SK-N-MC (cell line): ENCODE data around the gene P2RX4.
"Not testable (repeated sequence)": the region's sequence is repeated elsewhere in the genome, so short reads cannot be mapped to it uniquely, and the experiment has no call there.

Source experiments
- DNase-seq: peaks from one replicate; pipeline ENCODE4 v3.0.0-alpha.2; 2011; ENCODE audit warnings: low read depth, low spot score
- H3K27ac ChIP-seq: fragments of 200-600 bp; sonication (generic); 2 replicates; pipeline ENCODE4 v1.5.1; 2016; ENCODE audit warnings: mixed run types
- H3K36me3 ChIP-seq: fragments of 200-600 bp; sonication (generic); 2 replicates; pipeline ENCODE4 v1.6.1; 2017; ENCODE audit warnings: antibody characterized with exemption, low read length, mixed read lengths; ENCODE audit not compliant: insufficient read depth
- H3K4me3 ChIP-seq: fragments of 200-600 bp; sonication (generic); 2 replicates; pipeline ENCODE4 v1.5.1; 2016
- H3K9ac ChIP-seq: fragments of 200-600 bp; sonication (generic); 2 replicates; pipeline ENCODE4 v1.8.0; 2017; ENCODE audit warnings: mixed run types, mixed read lengths; ENCODE audit not compliant: insufficient read length
- H3K9me3 ChIP-seq: fragments of 200-600 bp; sonication (generic); 2 replicates; pipeline ENCODE4 v1.6.1; 2017; ENCODE audit warnings: low read depth, mild to moderate bottlenecking, antibody characterized with exemption, low read length, moderate library complexity, mixed read lengths
- EZH2 ChIP-seq: fragments of 200-600 bp; sonication (generic); IDR thresholded peaks from one replicate; pipeline ENCODE4 v1.6.1; 2017; ENCODE audit warnings: antibody characterized with exemption
- FOXP2 ChIP-seq: optimal IDR thresholded peaks from 2 replicates; pipeline ENCODE3; 2011; ENCODE audit warnings: mild to moderate bottlenecking, moderate library complexity; ENCODE audit not compliant: insufficient read depth; ENCODE audit errors: extremely low read length, control extremely low read depth
- POLR2AphosphoS5 ChIP-seq: IDR thresholded peaks from 2 replicates; pipeline ENCODE4 v1.6.1; 2012; ENCODE audit warnings: mild to moderate bottlenecking, low read depth, low read length, borderline replicate concordance

P2RX4 gene

DNA sequence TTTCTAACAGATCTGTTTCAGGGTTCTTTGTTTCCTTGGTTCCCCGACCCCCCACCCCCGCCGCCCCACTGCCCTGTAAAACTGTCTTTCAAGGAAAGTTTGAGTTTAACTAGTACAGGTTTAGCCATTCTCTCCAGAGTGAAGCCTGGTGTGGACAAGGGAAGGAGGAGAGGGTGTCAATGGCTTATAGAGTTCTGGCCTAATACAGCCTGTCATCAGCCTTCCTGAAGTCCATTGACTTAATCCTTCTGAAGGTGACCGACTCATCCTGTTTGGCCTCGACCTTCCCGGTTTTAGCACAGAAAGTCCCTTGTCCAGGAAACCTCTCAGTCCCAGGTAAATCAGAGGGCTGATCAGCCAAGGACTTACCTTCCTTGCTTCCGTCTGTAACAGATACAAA lies 11.0 kb upstream of the P2RX4 start:
- DNase-seq: no peak
- Histone ChIP-seq H3K4me3 (no peak overlapping the region), H3K36me3 (no peaks in the 10 kb centered on the region), H3K9ac (no peak overlapping the region), H3K27ac (no peak overlapping the region), H3K9me3 (no peaks in the 10 kb centered on the region)
- TF ChIP-seq FOXP2 (no peak), EZH2 (no peak), POLR2AphosphoS5 (no peak)

DNA sequence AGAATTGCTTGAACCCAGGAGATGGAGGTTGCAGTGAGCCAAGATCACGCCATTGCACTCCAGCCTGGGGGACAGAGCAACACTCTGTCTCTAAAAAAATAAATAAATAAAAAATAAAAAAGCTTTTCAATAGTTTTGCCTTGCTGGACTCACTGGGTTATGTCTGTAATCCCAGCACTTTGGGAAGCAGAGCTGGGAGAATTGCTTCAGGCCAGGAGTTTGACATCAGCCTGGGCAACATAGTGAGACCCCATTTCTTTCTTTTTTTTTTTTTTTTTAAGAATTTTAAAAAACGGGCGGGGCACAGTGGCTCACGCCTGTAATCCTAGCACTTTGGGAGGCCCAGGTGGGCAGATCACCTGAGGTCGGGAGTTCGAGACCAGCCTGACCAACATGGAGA lies 8.8 kb upstream of the P2RX4 start:
- H3K4me3 ChIP-seq, H3K27ac ChIP-seq: not testable (repeated sequence)

GRCh38 chr12:121202407-121203355 lies 7.2 kb upstream of the P2RX4 start:
- Histone ChIP-seq H3K36me3 (no peaks in the 10 kb centered on the region), H3K9me3 (no peaks in the 10 kb centered on the region), H3K4me3 (peak overlapping the region; percentile 31), H3K9ac (no peak overlapping the region), H3K27ac (no peak overlapping the region; the same call in 1 of the 2 replicates)
- no peak for TF ChIP-seq FOXP2
- no peak for TF ChIP-seq EZH2
- TF ChIP-seq POLR2AphosphoS5: no peak
- DNase-seq: no peak

More for the DNA sequence above, 8.8 kb upstream of the P2RX4 start:
- H3K36me3 ChIP-seq, H3K9ac ChIP-seq, DNase-seq, H3K9me3 ChIP-seq: not testable (repeated sequence)

GRCh38 chr12:121203482-121203881 lies 6.4 kb upstream of the P2RX4 start:
- H3K4me3 ChIP-seq: no peak overlapping the region
- TF ChIP-seq EZH2: no peak
- no peak for TF ChIP-seq POLR2AphosphoS5
- no peak for TF ChIP-seq FOXP2
- H3K9ac ChIP-seq: no peak overlapping the region
- no peaks in the 10 kb centered on the region for H3K9me3 ChIP-seq
- H3K27ac ChIP-seq: no peak overlapping the region
- DNase-seq: no peak
- H3K36me3 ChIP-seq: no peaks in the 10 kb centered on the region

DNA sequence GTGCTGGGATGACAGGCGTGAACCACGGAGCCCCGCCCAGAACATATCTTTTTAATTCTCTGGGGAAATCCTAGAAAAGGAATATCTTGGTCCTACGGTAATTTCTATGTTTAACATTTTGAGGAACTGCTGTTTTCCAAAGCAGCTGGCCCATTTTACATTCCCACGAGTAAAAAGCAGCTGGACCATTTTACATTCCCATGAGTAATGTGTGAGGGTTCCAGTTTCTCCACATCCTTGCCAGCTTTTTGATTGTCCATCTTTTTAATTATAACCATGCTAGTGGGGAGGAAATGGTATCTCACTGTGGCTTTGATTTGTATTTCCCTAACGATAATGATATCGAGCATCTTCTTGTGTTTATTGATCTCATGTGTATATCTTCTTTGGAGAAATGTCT lies 4.4 kb upstream of the P2RX4 start:
- no peak for DNase-seq
- Histone ChIP-seq H3K27ac (no peak overlapping the region), H3K4me3 (no peak overlapping the region), H3K36me3 (no peaks in the 10 kb centered on the region), H3K9me3 (no peaks in the 10 kb centered on the region), H3K9ac (no peak overlapping the region)
- TF ChIP-seq EZH2 (no peak), FOXP2 (no peak), POLR2AphosphoS5 (no peak)

- H3K4me3 ChIP-seq, H3K9ac ChIP-seq, DNase-seq, H3K9me3 ChIP-seq, H3K27ac ChIP-seq, H3K36me3 ChIP-seq: not testable (repeated sequence)
These were observed 1.4 kb upstream of the P2RX4 start for GRCh38 chr12:121208571-121208970.

- no peak for DNase-seq
These were observed 708 bp upstream of the P2RX4 start for GRCh38 chr12:121209221-121209620.

DNA sequence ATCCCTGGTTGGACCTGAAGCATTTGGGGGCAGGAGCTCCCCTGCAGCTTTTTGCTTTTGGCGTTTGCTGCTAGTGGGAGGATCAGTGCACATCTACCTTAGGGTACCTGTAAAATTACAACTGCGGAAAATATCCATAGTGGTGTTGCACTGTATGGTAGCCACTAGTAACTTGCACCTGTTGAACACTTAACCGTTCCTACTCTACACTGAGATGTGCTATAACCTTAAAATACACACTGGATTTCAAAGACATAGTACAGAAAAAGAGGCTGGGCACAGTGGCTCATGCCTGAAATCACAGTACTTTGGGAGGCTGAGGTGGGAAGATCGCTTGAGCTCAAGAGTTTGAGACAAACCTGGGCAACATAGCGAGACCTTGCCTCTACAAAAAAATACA lies 2.9 kb downstream of the P2RX4 start:
- Histone ChIP-seq H3K4me3 (no peak overlapping the region), H3K36me3 (no peaks in the 10 kb centered on the region), H3K27ac (no peak overlapping the region), H3K9me3 (no peaks in the 10 kb centered on the region), H3K9ac (no peak overlapping the region)
- TF ChIP-seq POLR2AphosphoS5: no peak
- no peak for TF ChIP-seq FOXP2
- no peak for TF ChIP-seq EZH2
- no peak for DNase-seq

More at GRCh38 chr12:121209221-121209620, 708 bp upstream of the P2RX4 start:
- H3K4me3 ChIP-seq: peak overlapping the region; percentile 95
- H3K9me3 ChIP-seq: no peaks in the 10 kb centered on the region
- H3K36me3 ChIP-seq: no peaks in the 10 kb centered on the region
- no peak overlapping the region for H3K27ac ChIP-seq
- no peak overlapping the region for H3K9ac ChIP-seq
- no peak for TF ChIP-seq EZH2
- TF ChIP-seq FOXP2: no peak
- no peak for TF ChIP-seq POLR2AphosphoS5

DNA sequence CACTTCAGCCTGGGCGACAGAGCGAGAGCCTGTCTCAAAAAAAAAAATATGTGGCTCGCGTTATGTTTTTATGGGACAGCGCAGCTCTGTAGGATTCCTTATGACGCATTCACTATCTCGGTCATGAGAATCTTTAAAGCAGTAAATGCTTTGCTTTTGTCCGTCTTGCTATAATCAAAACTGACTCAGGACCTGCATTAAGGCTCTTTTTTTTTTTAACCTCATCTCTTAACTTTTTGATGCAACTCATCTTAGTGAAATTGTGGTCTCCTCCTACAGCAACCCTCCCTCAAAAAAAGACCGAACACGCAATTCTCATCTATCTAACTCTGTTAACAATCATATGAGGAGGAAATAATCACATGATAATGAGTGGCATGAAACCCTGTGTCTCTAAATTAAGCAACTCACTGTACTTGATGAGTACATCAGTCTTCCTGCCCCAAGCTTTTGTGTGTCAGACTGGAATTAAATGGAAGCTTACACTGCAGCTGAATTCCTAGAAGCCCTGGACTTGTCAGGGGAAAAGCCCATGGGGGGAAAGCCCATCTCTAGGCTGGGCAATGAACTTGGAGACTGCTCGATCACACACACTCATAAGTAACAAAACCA lies 4.3 kb downstream of the P2RX4 start:
- TF ChIP-seq EZH2: no peak
- no peak for TF ChIP-seq FOXP2
- no peak for TF ChIP-seq POLR2AphosphoS5
- no peak overlapping the region for H3K9ac ChIP-seq
- H3K27ac ChIP-seq: no peak overlapping the region
- DNase-seq: no peak
- H3K4me3 ChIP-seq: no peak overlapping the region
- no peaks in the 10 kb centered on the region for H3K36me3 ChIP-seq
- no peaks in the 10 kb centered on the region for H3K9me3 ChIP-seq
